ENCODE data around the gene CTU2. TPM values are rescaled to one million over a fixed set of nuclear protein-coding genes. Genes with fewer than 3 reads are reported as not detected.

CTU2 gene
- polyA plus RNA-seq, 1 of the 3 experiments (the other 2 are of a cell fraction), result 16.2 TPM

DNA sequence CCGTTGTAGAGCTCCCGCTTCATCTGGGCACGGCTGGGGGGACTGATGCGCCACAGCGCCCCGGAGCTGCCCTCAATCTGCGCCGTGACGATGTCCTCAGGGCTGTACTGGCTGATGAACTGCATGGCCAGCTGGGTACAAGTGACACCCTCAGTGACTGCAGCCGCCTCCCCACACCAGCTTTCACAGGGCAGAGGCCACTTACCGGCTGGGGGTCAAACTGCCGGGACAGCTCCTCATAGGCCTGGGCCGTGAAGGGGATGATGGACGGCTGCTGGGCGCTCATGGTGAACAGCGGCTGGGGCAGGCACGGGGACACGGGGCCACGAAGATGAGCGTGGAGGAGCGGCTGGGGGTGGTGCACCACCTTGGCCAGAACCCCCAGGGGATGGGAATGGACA, 10.3 kb downstream of the CTU2 start:
- DNase-seq, result no peak
- peaks cover 12% of the 10 kb centered on the region for H3F3A ChIP-seq (replicated peaks; ENCODE audit: insufficient read depth)
- WGBS (ENCODE audit: low lambda C conversion rate), result no CpG with 5 or more reads among the region's 21 CpGs
- no peaks in the 10 kb centered on the region for H3K79me2 ChIP-seq (ENCODE audit: insufficient read depth)
- H2AFZ ChIP-seq (ENCODE audit: low read depth), result no peak overlapping the region
- H3K36me3 ChIP-seq (replicated peaks in 1 of 2; ENCODE audit: control insufficient read depth in 1 of 2, insufficient read depth in 2 of 2, low read length in 1 of 2), result peaks cover 17 to 65% of the 10 kb centered on the region in 2 experiments
- no peak overlapping the region for H3K4me2 ChIP-seq
- H3K27me3 ChIP-seq (ENCODE audit: insufficient read depth), result no peaks in the 10 kb centered on the region
- POLR2A ChIA-PET, result no interaction called here
- no peak overlapping the region for H3K27ac ChIP-seq (ENCODE audit: low read depth in 2 of 2, low read length in 1 of 2)
- H4K20me1 ChIP-seq (ENCODE audit: insufficient read depth), result peaks cover 5% of the 10 kb centered on the region; the same call in 1 of the 2 replicates
- CTCF ChIA-PET, result interaction anchor here (1.3 kb wide), 1 partner anchor 20 kb away, joined by 7 read pairs; no protein-coding TSS in a partner anchor
- H3K9me3 ChIP-seq, result no peaks in the 10 kb centered on the region
- TF ChIP-seq CHD2 (IDR thresholded peaks at IDR 0.05; ENCODE audit: low read length, partially characterized antibody) (no peak), GABPA (IDR thresholded peaks at IDR 0.05; ENCODE audit: low read depth) (no peak), JUND (IDR thresholded peaks at IDR 0.05) (no peak), SMC3 (IDR thresholded peaks at IDR 0.05; ENCODE audit: low read depth, low read length) (no peak)
- TF ChIP-seq, protein P1, sequence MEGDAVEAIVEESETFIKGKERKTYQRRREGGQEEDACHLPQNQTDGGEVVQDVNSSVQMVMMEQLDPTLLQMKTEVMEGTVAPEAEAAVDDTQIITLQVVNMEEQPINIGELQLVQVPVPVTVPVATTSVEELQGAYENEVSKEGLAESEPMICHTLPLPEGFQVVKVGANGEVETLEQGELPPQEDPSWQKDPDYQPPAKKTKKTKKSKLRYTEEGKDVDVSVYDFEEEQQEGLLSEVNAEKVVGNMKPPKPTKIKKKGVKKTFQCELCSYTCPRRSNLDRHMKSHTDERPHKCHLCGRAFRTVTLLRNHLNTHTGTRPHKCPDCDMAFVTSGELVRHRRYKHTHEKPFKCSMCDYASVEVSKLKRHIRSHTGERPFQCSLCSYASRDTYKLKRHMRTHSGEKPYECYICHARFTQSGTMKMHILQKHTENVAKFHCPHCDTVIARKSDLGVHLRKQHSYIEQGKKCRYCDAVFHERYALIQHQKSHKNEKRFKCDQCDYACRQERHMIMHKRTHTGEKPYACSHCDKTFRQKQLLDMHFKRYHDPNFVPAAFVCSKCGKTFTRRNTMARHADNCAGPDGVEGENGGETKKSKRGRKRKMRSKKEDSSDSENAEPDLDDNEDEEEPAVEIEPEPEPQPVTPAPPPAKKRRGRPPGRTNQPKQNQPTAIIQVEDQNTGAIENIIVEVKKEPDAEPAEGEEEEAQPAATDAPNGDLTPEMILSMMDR (IDR thresholded peaks at IDR 0.05), result no peak
- TF ChIP-seq, protein P2, sequence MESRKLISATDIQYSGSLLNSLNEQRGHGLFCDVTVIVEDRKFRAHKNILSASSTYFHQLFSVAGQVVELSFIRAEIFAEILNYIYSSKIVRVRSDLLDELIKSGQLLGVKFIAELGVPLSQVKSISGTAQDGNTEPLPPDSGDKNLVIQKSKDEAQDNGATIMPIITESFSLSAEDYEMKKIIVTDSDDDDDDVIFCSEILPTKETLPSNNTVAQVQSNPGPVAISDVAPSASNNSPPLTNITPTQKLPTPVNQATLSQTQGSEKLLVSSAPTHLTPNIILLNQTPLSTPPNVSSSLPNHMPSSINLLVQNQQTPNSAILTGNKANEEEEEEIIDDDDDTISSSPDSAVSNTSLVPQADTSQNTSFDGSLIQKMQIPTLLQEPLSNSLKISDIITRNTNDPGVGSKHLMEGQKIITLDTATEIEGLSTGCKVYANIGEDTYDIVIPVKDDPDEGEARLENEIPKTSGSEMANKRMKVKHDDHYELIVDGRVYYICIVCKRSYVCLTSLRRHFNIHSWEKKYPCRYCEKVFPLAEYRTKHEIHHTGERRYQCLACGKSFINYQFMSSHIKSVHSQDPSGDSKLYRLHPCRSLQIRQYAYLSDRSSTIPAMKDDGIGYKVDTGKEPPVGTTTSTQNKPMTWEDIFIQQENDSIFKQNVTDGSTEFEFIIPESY (IDR thresholded peaks at IDR 0.05; ENCODE audit: borderline replicate concordance, low read depth), result no peak
- no peaks in the 10 kb centered on the region for H3K4me1 ChIP-seq (ENCODE audit: control insufficient read depth in 1 of 2, insufficient read depth in 2 of 2, low read depth in 1 of 2, low read length in 1 of 2)
- no peak overlapping the region for H3K9ac ChIP-seq
- H3K4me3 ChIP-seq (ENCODE audit: low read depth in 2 of 2, low read length in 1 of 2), result no peak overlapping the region
- no peaks in the 10 kb centered on the region for H3K9me2 ChIP-seq

DNA sequence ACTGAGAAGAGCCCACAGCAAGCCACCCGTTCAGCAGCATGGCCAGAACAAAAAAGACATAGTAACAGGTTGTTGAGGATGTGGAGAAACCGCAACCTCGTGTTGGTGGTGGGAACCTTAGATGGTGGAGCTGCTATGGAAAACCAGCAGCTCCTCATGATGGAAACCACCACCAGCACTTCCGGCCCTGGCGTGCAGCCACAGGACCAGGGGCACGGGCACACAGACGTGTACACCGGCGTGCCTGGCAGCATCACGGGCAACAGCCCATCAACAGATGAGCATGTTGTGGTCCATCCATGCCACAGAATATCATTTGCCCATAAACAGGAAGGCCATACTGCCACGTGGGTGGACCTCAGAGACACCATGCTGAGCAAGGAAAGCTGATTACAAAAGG, 11.9 kb downstream of the CTU2 start:
- DNase-seq, result no peak
- no peak overlapping the region for H2AFZ ChIP-seq (ENCODE audit: low read depth)
- no peak overlapping the region for H3K4me2 ChIP-seq
- H3F3A ChIP-seq (replicated peaks; ENCODE audit: insufficient read depth), result peaks cover 5% of the 10 kb centered on the region
- H3K9ac ChIP-seq, result no peak overlapping the region
- no peak overlapping the region for H3K4me3 ChIP-seq (ENCODE audit: low read depth in 2 of 2, low read length in 1 of 2)
- H3K4me1 ChIP-seq (ENCODE audit: control insufficient read depth in 1 of 2, insufficient read depth in 2 of 2, low read depth in 1 of 2, low read length in 1 of 2), result no peaks in the 10 kb centered on the region; a peak in 1 of 4 replicates
- TF ChIP-seq RXRA (IDR thresholded peaks at IDR 0.05; ENCODE audit: borderline replicate concordance, low read depth), result no peak
- TF ChIP-seq, protein P2 (IDR thresholded peaks at IDR 0.05; ENCODE audit: borderline replicate concordance, low read depth), result no peak
- H4K20me1 ChIP-seq (ENCODE audit: insufficient read depth), result peaks cover 5% of the 10 kb centered on the region; the same call in 1 of the 2 replicates
- peaks cover 17 to 78% of the 10 kb centered on the region in 2 experiments for H3K36me3 ChIP-seq (replicated peaks in 1 of 2; ENCODE audit: control insufficient read depth in 1 of 2, insufficient read depth in 2 of 2, low read length in 1 of 2)
- H3K9me2 ChIP-seq, result no peaks in the 10 kb centered on the region
- H3K27ac ChIP-seq (ENCODE audit: low read depth in 2 of 2, low read length in 1 of 2), result no peak overlapping the region
- H3K79me2 ChIP-seq (ENCODE audit: insufficient read depth), result no peaks in the 10 kb centered on the region
- no peaks in the 10 kb centered on the region for H3K9me3 ChIP-seq
- WGBS (ENCODE audit: low lambda C conversion rate), result 81% methylated on average over 5 of the region's 11 CpGs
- ChIA-PET POLR2A (no interaction called here), CTCF (interaction anchor here (1.7 kb wide), 1 partner anchor 19 kb away, joined by 6 read pairs; no protein-coding TSS in a partner anchor)
- no peaks in the 10 kb centered on the region for H3K27me3 ChIP-seq (ENCODE audit: insufficient read depth)
